Neutrophil (primary cell): ENCODE results near the gene NT5C1B.

ENCODE experiments used
- H3K27ac ChIP-seq: fragments of 200-600 bp; sonication (generic); 2 replicates; pipeline ENCODE4 v1.5.1; 2016; ENCODE audit warnings: mild to moderate bottlenecking, moderate library complexity
- H3K27me3 ChIP-seq: fragments of 200-600 bp; sonication (generic); 2 replicates; pipeline ENCODE4 v1.6.0; 2016; ENCODE audit warnings: mild to moderate bottlenecking
- H3K36me3 ChIP-seq: fragments of 200-600 bp; sonication (generic); 2 replicates; pipeline ENCODE4 v1.5.1; 2017
- H3K4me1 ChIP-seq, 2 experiments: fragments of 200-600 bp in 1 of 2; sonication (generic) in 1 of 2; 1 replicate in 1 of 2; 2 replicates in 1 of 2; pipeline versions ENCODE4 v1.5.1 to v1.6.1; 2013 to 2016; ENCODE audit warnings: low read depth in 1 of 2, low read length in 1 of 2, mild to moderate bottlenecking in 1 of 2, moderate library complexity in 1 of 2; ENCODE audit not compliant: control insufficient read depth in 1 of 2, insufficient read depth in 1 of 2
- H3K4me3 ChIP-seq, 2 experiments: fragments of 200-600 bp in 1 of 2; sonication (generic) in 1 of 2; 1 replicate in 1 of 2; 2 replicates in 1 of 2; pipeline ENCODE4 v1.5.1; 2013 to 2016; ENCODE audit warnings: low read depth in 1 of 2, low read length in 1 of 2, mild to moderate bottlenecking in 1 of 2, moderate library complexity in 1 of 2
- H3K9me3 ChIP-seq: fragments of 200-600 bp; sonication (generic); 2 replicates; pipeline ENCODE4 v1.5.1; 2016
- TF ChIP-seq, protein P1 (sequence below): fragments of 200-600 bp; sonication (generic); IDR thresholded peaks from 2 replicates; pipeline ENCODE4 v1.5.1; 2016; ENCODE audit warnings: antibody characterized with exemption

NT5C1B gene

DNA sequence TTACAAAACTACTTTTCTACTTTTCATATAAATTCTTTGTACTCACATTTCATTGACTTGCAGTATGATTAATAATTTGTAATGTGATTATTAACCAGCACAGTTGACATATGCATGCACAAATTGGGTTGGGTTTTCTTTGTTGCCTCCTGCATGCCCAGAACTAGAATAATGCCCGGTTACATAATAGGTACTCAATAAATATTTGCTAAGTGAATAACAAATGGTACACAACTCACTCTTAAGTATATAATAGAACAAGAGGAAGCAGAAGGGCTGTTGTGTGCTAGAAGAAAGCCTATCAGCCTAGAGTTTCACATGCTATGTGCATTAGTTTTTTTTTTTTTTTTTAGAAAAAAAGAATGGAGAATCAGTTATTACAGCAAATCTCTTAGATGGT is 38.2 kb downstream of the NT5C1B start:
- Histone ChIP-seq H3K27ac (no peak overlapping the region), H3K4me1 (peaks cover 0 to 4% of the 10 kb centered on the region in 2 experiments), H3K27me3 (no peaks in the 10 kb centered on the region), H3K36me3 (no peaks in the 10 kb centered on the region), H3K4me3 (no peak overlapping the region), H3K9me3 (no peaks in the 10 kb centered on the region)
- TF ChIP-seq, protein P1, sequence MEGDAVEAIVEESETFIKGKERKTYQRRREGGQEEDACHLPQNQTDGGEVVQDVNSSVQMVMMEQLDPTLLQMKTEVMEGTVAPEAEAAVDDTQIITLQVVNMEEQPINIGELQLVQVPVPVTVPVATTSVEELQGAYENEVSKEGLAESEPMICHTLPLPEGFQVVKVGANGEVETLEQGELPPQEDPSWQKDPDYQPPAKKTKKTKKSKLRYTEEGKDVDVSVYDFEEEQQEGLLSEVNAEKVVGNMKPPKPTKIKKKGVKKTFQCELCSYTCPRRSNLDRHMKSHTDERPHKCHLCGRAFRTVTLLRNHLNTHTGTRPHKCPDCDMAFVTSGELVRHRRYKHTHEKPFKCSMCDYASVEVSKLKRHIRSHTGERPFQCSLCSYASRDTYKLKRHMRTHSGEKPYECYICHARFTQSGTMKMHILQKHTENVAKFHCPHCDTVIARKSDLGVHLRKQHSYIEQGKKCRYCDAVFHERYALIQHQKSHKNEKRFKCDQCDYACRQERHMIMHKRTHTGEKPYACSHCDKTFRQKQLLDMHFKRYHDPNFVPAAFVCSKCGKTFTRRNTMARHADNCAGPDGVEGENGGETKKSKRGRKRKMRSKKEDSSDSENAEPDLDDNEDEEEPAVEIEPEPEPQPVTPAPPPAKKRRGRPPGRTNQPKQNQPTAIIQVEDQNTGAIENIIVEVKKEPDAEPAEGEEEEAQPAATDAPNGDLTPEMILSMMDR: no peak

DNA sequence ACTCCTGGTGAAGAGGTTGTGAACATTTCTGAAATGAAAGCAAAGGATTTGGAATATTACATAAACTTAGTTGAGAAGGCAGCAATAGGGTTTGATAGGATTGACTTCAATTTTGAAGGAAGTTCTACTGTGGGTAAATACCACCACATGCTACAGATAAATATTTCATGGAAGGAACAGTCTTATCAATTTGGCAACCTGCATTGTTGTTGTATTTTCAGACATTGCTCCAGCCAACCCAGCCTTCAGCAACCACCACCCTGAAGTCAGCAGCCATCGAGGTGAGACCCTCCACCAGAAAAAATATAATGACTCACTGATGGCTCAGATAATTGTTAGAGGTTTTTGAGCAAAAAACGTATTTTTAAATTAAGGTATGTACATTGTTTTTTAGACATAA is 38.9 kb downstream of the NT5C1B start:
- Histone ChIP-seq H3K9me3 (no peaks in the 10 kb centered on the region), H3K4me3 (no peak overlapping the region), H3K36me3 (no peaks in the 10 kb centered on the region), H3K27ac (no peak overlapping the region), H3K27me3 (no peaks in the 10 kb centered on the region), H3K4me1 (peaks cover 0 to 4% of the 10 kb centered on the region in 2 experiments)
- TF ChIP-seq, protein P1: no peak

GRCh38 chr2:18549083-18549482 is 40.3 kb downstream of the NT5C1B start:
- TF ChIP-seq, protein P1: no peak
- Histone ChIP-seq H3K4me1 (peaks cover 0 to 4% of the 10 kb centered on the region in 2 experiments), H3K36me3 (no peaks in the 10 kb centered on the region), H3K27ac (no peak overlapping the region), H3K4me3 (no peak overlapping the region), H3K27me3 (no peaks in the 10 kb centered on the region), H3K9me3 (no peaks in the 10 kb centered on the region)

- peaks cover 0 to 4% of the 10 kb centered on the region in 2 experiments for H3K4me1 ChIP-seq
- H3K36me3 ChIP-seq: no peaks in the 10 kb centered on the region
- H3K27ac ChIP-seq: no peak overlapping the region
- no peaks in the 10 kb centered on the region for H3K27me3 ChIP-seq
- no peak overlapping the region for H3K4me3 ChIP-seq
- TF ChIP-seq, protein P1: no peak
- no peaks in the 10 kb centered on the region for H3K9me3 ChIP-seq
These were observed 40.7 kb downstream of the NT5C1B start for GRCh38 chr2:18548621-18549020.

DNA sequence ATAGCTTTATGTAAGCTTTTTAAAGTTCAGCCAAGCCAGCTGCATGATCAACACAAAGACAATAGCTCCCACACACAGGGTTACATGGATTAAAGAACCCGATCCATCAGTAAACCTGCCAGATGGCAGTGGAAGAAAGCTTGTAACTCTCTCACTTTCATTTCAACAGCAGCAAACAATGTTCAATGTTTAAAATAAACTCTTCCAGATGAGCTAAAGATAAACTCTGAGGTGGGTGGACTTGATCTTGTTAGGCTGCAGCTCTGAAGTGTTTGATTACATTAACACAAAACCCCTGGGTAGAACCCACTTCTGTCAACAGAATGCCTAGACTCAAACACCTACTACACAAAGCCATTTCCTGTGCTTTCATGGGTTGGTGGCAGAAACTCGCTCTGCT is 42.8 kb downstream of the NT5C1B start:
- Histone ChIP-seq H3K9me3 (no peaks in the 10 kb centered on the region), H3K4me1 (no peaks in the 10 kb centered on the region), H3K4me3 (no peak overlapping the region), H3K36me3 (no peaks in the 10 kb centered on the region), H3K27me3 (no peaks in the 10 kb centered on the region), H3K27ac (no peak overlapping the region)
- TF ChIP-seq, protein P1: no peak

GRCh38 chr2:18545384-18545783 is 44.0 kb downstream of the NT5C1B start:
- no peak overlapping the region for H3K4me3 ChIP-seq
- H3K27me3 ChIP-seq: no peaks in the 10 kb centered on the region
- H3K9me3 ChIP-seq: no peaks in the 10 kb centered on the region
- no peak overlapping the region for H3K27ac ChIP-seq
- H3K36me3 ChIP-seq: no peaks in the 10 kb centered on the region
- TF ChIP-seq, protein P1: no peak
- H3K4me1 ChIP-seq: no peaks in the 10 kb centered on the region
